RKO (cell line): Measurements from ENCODE around the gene MRPL40.

Source experiments
- DNase-seq: peaks from one replicate; pipeline ENCODE4 v3.0.0-alpha.2; 2016; ENCODE audit warnings: low spot score

The MRPL40 gene

DNA sequence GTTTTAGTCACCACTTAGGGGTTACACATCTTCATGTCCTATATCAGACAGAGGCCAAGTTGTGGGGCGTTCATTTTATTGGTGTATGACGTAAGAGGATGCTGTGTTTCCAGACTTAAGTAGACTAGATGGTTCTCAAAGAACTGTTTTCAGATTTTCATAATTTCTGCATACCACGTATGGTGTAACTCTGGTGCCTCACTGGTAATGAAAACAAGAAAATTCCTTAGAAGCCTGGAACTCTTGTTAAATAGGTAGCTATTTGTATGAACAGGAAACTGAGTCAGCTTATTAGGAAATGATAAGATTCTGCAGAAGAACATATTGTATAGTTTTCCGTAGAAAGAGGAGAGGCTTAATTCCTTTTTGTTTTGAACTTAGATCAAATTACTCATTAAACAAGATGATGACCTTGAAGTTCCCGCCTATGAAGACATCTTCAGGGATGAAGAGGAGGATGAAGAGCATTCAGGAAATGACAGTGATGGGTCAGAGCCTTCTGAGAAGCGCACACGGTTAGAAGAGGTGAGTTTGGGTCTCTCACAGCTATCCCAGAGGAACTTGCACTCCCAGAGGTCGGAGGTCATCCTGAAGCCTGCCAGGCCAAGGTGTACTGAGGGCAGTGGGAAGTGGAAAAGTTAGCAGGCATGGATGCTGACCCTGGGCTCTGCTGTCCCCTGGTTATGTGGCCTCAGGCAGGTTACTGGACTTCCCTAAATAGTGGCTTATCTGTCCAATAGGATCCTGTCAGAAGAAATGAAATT is 51.3 kb downstream of the MRPL40 start:
- DNase-seq, result no peak
